Right kidney (tissue), 1 donor: ENCODE measurements around the gene SF3B2.
"Not testable (repeated sequence)": the region's sequence is repeated elsewhere in the genome, so short reads cannot be mapped to it uniquely, and the experiment has no call there.

ENCODE experiments used
- DNase-seq: peaks from one replicate; pipeline ENCODE4 v3.0.0-alpha.2; 2016

Gene SF3B2

DNA sequence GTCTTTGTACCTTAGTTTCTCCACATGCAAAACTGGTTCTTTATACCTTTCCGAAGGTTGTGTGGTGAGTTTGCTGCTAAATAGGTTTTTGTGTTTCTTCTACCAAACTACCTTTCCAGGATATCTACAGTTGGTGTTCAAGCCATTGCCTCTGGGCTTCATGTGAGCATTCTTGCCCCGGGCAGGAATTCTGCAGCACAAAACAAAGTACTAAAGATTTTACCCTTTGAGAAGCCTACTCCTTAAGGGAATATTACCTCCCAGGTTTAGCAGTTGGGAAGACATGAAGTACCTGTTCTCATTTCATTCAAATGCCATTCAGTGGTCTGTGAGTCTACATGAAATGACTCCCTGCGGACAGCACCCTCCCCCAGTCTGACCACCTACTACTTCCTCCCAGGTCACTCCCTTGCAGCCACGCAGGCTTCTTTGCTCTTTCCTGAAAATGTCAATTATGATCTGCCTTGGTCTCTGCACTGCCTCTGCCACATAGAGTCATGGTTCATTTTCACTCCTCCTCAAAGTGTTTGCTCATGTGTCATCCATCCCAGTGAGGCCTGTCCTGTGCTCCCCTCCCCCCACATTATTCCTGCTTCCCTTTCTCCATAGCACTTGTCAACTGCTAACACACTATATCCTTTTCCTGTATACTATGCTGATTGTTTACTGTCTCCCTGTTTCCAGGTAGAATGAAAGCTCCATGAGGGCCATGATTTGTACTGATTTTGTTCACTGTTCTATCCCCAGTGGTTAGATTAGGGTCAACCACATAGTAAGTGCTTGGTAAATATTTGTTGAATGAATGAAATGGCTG lies 54.8 kb downstream of the SF3B2 start:
- no peak for DNase-seq

DNA sequence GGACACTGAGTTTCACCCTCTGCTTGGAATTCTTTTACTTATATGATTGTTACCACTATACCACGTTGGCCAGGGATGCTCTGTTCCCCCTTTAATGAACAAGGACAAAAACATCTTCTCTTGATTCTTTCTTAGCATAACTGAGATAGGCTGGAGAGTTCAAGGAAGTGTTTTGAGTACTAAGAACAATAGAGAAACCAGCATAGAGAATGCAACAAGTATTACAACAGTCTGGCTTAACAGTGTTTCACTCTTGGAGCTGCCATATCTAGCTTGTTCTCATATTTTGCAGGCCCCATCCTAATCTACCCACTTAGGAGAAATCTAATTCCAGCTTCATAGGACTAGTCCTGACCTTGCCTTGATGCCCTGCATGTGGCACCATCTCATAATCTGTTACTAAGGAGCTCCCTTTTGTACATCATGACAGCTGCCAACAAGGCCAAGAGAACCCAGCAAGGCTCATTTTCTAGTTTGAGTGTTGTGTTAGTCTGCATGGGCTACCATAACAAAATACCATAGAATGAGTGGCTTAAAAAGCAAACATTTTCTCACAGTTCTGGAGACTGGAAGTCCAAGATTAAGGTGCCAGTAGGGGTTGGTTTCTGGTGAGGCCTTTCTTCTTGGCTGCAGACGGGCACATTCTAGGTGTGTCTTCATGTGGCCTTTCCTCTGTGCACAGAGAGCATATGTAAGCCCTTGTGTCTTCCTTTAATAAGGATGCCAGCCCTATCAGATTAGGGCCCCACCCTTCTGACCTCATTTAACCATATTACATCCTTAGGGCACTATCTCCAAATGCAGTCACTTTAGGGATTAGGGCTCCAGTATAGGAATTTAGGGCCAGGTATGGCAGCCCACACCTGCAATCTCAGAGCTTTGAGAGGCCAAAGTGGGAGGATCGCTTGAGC lies 55.7 kb downstream of the SF3B2 start:
- no peak for DNase-seq

DNA sequence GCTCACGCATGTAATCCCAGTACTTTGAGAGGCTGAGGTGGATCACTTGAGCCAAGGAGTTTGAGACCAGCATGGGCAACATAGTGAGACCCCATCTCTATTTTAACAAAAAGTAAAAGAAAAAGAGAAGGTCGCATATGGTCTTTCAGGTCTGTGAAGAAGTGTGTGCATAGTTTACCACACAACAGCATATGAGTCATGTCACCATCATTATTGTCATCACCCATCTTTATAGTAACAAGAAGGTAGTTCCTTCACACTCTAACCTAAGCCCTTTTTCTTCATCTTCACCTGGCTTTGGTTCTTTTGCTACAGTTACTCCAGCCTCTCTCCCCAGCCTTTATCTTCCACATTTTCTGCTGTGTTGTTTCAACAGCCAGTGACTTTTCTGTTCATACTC lies 57.1 kb downstream of the SF3B2 start:
- no peak for DNase-seq

- DNase-seq: no peak
Observed at GRCh38 chr11:66111158-66111557, 59.0 kb downstream of the SF3B2 start.

GRCh38 chr11:66112041-66112491 lies 59.9 kb downstream of the SF3B2 start:
- DNase-seq: no peak

DNA sequence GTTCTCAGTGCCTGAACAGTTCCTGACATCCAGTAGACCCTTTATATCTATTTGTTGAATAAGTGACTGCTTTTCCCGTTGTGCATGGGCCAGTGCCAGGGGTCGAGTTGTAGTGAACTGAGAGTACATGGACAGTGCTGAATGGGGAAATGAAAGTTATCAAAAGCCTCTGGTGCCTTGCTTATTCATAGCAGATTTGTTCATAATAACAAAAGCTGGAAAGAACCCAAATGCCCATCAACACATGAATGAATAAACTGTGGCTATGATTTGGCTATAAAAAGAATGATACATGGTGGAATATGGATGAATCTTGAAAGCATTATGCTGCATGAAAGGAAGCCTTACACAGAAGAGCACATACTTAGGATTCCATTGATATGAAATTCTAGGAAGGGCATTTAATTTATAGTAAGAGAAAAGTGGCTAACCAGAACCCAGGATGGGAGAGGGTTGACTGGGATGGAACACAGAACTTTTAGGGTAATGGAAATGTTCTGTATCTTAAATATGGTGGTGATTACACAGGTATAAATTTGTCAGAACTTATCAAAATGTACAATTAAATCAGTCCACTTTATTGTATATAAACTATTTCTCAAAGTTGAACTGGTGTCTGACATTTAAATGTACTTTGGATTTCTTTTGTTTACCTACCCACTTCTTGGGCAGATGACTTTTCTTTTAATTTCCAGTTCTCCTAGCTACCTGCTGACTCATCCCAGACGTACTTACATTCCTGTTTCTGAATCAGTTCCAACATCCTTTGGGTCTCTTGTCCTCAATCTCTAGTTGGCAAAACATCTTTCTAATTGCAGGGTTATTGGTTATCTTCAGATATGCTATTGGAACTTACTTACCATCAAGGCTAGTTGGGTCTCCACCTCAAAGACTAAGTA lies 60.7 kb downstream of the SF3B2 start:
- no peak for DNase-seq

- DNase-seq: not testable (repeated sequence)
Observed at GRCh38 chr11:66114957-66115356, 62.8 kb downstream of the SF3B2 start.

- no peak for DNase-seq
Observed at GRCh38 chr11:66115638-66116301, 63.6 kb downstream of the SF3B2 start.

- DNase-seq: no peak
Observed at GRCh38 chr11:66116576-66117361, 64.6 kb downstream of the SF3B2 start.

GRCh38 chr11:66118847-66119246 lies 66.7 kb downstream of the SF3B2 start:
- no peak for DNase-seq
